Erythroblast (primary cell): ENCODE data around the gene ZCCHC14.

Experiments
- GATA1 ChIP-seq: IDR thresholded peaks from 2 replicates; pipeline ENCODE4 v1.6.1; 2011; ENCODE audit warnings: low read depth, mild to moderate bottlenecking, control low read depth, low read length, moderate library complexity
- POLR2A ChIP-seq: IDR thresholded peaks from 2 replicates; pipeline ENCODE4 v1.6.1; 2011; ENCODE audit warnings: mild to moderate bottlenecking, low read length

DNA sequence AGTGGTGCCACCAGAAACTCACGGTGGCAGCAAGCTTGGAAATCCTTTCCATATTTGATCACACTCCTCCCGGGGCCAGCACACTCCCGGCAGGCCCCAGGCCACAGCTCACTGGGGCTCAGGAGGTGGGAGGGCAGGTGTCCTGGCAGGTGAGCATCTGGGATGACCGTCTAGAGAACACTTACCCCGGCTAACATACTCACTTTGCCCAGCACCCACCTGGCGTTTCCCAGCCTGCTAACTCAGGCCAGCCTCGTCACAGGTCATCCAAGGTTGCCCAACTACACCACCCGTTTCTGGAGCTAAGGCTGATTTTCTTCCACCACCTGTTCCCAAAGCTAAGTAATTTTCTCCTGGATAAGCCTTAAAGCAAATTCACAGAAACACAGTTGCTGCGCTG, 134.1 kb downstream of the ZCCHC14 start:
- no peak for TF ChIP-seq POLR2A
- no peak for TF ChIP-seq GATA1
